ENCODE data around the gene TAS2R40. TPM values are rescaled to one million over a fixed set of nuclear protein-coding genes. Genes with fewer than 3 reads are reported as not detected.

Gene TAS2R40
- total and polyA plus RNA-seq, 11 donors, result not detected

DNA sequence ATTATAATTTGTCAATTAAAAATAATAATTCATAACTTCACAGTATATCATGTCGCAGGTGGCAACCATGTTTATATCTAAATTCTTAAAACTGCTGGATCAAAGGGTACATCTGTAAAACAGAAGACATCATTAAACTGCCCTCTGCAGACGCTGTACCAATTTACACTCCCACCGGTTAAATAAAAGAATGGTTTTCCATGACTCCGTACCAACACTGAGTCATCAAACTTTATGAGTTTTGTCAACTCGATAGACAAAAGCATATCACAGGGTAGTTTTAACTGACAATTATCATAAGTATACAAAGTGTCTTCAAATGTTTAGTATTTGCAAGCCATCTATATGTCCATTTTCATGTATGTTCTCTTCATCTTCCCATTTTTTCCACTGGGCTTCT is 35.7 kb downstream of the TAS2R40 start:
- intact Hi-C loops (cut with DNase I), result loop anchor here in 1 of 10 donors (5.0 kb wide), 1 partner anchor 40 kb away; no protein-coding TSS in a partner anchor
- Histone ChIP-seq H3K36me3 (no peaks in the 10 kb centered on the region), H3K27me3 (no peaks in the 10 kb centered on the region), H3K27ac (no peak overlapping the region), H3K4me3 (no peak overlapping the region), H3K4me1 (peaks cover 0 to 9% (median 0%) of the 10 kb centered on the region in 12 donors), H3K9me3 (no peaks in the 10 kb centered on the region)
- TF ChIP-seq, protein P1, sequence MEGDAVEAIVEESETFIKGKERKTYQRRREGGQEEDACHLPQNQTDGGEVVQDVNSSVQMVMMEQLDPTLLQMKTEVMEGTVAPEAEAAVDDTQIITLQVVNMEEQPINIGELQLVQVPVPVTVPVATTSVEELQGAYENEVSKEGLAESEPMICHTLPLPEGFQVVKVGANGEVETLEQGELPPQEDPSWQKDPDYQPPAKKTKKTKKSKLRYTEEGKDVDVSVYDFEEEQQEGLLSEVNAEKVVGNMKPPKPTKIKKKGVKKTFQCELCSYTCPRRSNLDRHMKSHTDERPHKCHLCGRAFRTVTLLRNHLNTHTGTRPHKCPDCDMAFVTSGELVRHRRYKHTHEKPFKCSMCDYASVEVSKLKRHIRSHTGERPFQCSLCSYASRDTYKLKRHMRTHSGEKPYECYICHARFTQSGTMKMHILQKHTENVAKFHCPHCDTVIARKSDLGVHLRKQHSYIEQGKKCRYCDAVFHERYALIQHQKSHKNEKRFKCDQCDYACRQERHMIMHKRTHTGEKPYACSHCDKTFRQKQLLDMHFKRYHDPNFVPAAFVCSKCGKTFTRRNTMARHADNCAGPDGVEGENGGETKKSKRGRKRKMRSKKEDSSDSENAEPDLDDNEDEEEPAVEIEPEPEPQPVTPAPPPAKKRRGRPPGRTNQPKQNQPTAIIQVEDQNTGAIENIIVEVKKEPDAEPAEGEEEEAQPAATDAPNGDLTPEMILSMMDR (IDR thresholded peaks at IDR 0.05), result no peak
- TF ChIP-seq POLR2A (IDR thresholded peaks at IDR 0.05), result no peak
- WGBS, 4 donors, result 85 to 90% (median 87%) methylated on average over 5 of the region's 5 CpGs
- no peak for DNase-seq
- no peak for ATAC-seq

DNA sequence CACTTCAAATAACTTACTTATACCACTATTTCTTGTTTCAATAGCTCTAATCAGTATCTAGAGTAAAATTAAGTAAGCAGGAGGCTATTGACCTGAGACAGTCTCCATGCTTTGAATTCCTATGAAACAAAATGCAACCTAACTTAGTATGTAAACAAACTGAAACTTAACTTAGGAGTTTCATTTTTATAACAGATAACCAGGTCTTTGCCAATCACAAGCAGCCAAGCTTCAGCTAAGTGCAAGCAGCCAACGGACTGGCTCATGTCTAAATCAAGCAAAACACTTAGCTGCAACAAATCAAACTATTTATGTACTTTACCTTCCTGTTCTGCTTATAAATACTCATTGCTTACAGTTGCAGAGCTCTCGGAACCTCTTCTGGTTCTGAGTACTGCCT is 37.0 kb downstream of the TAS2R40 start:
- DNase-seq (peak in 1 of 5 donors; percentile 40), ATAC-seq (peak; percentile 25 to 47 (median 43))
- peaks cover 0 to 14% (median 4%) of the 10 kb centered on the region in 12 donors for H3K4me1 ChIP-seq
- H3K4me3 ChIP-seq, result peak overlapping the region in 1 of 12 donors; percentile 6
- H3K27ac ChIP-seq, result peak overlapping the region; percentile 18 to 68 (median 42)
- H3K36me3 ChIP-seq, result no peaks in the 10 kb centered on the region
- H3K27me3 ChIP-seq, result no peaks in the 10 kb centered on the region
- intact Hi-C loops (cut with DNase I), result loop anchor here in 1 of 10 donors (5.0 kb wide), 1 partner anchor 38 kb away; no protein-coding TSS in a partner anchor
- 30 to 42% (median 37%) methylated on average over 2 of the region's 2 CpGs for WGBS, 4 donors
- no peak for TF ChIP-seq POLR2A (IDR thresholded peaks at IDR 0.05)
- TF ChIP-seq, protein P1 (IDR thresholded peaks at IDR 0.05), result no peak
- no peaks in the 10 kb centered on the region for H3K9me3 ChIP-seq

DNA sequence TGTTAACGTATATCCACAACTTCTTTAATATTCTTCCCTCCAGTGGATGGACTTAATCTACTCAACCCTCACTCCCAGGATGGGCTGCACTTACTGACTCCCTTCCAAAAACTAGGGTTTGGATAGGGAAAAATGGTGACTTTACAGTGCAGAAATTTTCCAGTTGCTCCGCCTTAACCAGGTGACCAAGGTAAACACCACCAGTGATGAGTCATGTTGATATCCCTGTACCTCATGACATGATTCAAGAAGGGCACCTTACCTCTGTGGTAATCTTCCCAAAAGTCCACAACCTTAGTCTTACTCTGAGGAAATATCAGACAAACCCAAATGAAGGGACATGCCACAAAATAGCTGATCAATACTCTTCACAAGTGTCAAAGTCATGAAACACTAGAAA is 37.9 kb downstream of the TAS2R40 start:
- Histone ChIP-seq H3K36me3 (no peaks in the 10 kb centered on the region), H3K4me1 (peaks cover 3 to 22% (median 12%) of the 10 kb centered on the region in 12 donors), H3K27me3 (no peaks in the 10 kb centered on the region), H3K4me3 (no peak overlapping the region), H3K9me3 (no peaks in the 10 kb centered on the region), H3K27ac (no peak overlapping the region)
- ATAC-seq (no peak), DNase-seq (no peak)
- intact Hi-C loops (cut with DNase I), result loop anchor here in 4 of 10 donors (5.0 to 10.0 kb wide), 4 partner anchors 38 to 115 kb away; no protein-coding TSS in a partner anchor
- WGBS, 4 donors, result 86 to 94% (median 89%) methylated on average over 2 of the region's 2 CpGs
- no peak for TF ChIP-seq POLR2A (IDR thresholded peaks at IDR 0.05)
- TF ChIP-seq, protein P1 (IDR thresholded peaks at IDR 0.05), result no peak

DNA sequence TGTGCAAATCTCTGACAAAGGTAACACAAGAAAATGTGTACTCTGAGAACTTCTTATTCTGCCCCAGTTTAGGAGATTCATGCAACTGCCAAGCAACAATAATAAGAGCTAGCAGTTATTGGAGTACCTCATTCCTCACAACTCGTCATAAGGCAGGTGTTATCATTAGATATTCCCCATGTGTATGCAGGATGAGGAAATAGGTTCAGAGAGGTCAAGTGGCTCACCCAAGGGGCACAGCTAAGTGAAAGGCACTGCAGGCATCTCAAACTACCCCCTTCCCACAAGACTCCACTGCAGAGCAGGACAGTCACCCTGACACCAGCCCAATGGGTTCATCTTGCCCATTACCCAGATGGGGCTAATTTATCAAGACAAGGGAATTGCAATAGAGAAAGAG is 40.1 kb downstream of the TAS2R40 start:
- no peak overlapping the region for H3K27ac ChIP-seq
- H3K4me1 ChIP-seq, result peaks cover 3 to 32% (median 19%) of the 10 kb centered on the region in 12 donors
- intact Hi-C loops (cut with DNase I), result loop anchor here in 4 of 10 donors (1.0 to 10.0 kb wide), 5 partner anchors 27 to 113 kb away; partner anchors contain the start of gene CASP2 (in 1 of the 4)
- peaks cover 0 to 20% (median 4%) of the 10 kb centered on the region in 9 donors for H3K36me3 ChIP-seq
- 86 to 94% (median 90%) methylated on average over 1 of the region's 1 CpG for WGBS, 4 donors
- TF ChIP-seq, protein P1 (IDR thresholded peaks at IDR 0.05), result no peak
- no peak for TF ChIP-seq POLR2A (IDR thresholded peaks at IDR 0.05)
- no peaks in the 10 kb centered on the region for H3K9me3 ChIP-seq
- no peaks in the 10 kb centered on the region for H3K27me3 ChIP-seq
- DNase-seq (no peak), ATAC-seq (no peak)
- no peak overlapping the region for H3K4me3 ChIP-seq

Data from heart left ventricle (tissue), 16 donors.